GM12878 (cell line): Measurements from ENCODE around the gene TIMD4. TPM values are rescaled to one million over a fixed set of nuclear protein-coding genes. Genes with fewer than 3 reads are reported as not detected.

Experiments used
- ATAC-seq: fragments of 200-7000 bp; cut with Tn5 transposase; 3 replicates; pipeline ENCODE4 v1.9.1; 2020; ENCODE audit warnings: mild to moderate bottlenecking, moderate library complexity
- BruUV-seq: library from RNA; stranded (reverse); fragments of 400-500 nt; replicated peaks from 2 replicates; lab custom pipeline; 2021; lab: Mats Ljungman, UMichigan
- CTCF ChIA-PET: fragments of 300-600 bp; sonication (Branson Sonifier 250); formaldehyde crosslinking; extraction: SDS; loops from one replicate; lab custom pipeline; 2021; ENCODE audit warnings: inconsistent platforms; lab: Yijun Ruan, JAX
- POLR2A ChIA-PET: fragments of 350-600 bp; formaldehyde crosslinking; extraction: SDS; loops from one replicate; lab custom pipeline; 2021; ENCODE audit warnings: inconsistent platforms; lab: Charles Lee
- RAD21 ChIA-PET: fragments of 300-600 bp; sonication (Branson Sonifier 250); formaldehyde crosslinking; loops from one replicate; lab custom pipeline; 2023; ENCODE audit warnings: antibody characterized with exemption; ENCODE audit not compliant: unreplicated experiment; lab: Charles Lee
- SMC1A ChIA-PET: fragments of 300-600 bp; sonication (Branson Sonifier 250); formaldehyde crosslinking; loops from one replicate; lab custom pipeline; 2023; ENCODE audit not compliant: unreplicated experiment, uncharacterized antibody; lab: Charles Lee
- DNase-seq: peaks from one replicate; pipeline ENCODE4 v3.0.0-alpha.2; 2011; ENCODE audit warnings: low read depth, low spot score
- FAIRE-seq: peaks from 3 replicates; lab custom pipeline; 2011; peaks lifted over from hg19 to GRCh38; lab: Jason Lieb, UNC
- H2AFZ ChIP-seq: 2 replicates; pipeline ENCODE4 v1.6.0; 2011; ENCODE audit warnings: low read depth, low read length, control low read depth; ENCODE audit not compliant: control insufficient read depth
- H3K27ac ChIP-seq: 2 replicates; pipeline ENCODE4 v1.5.1; 2011; ENCODE audit warnings: control low read depth; ENCODE audit not compliant: control insufficient read depth, insufficient read depth
- H3K27me3 ChIP-seq, 2 experiments: replicated peaks in 1 of 2; 2 replicates each; pipeline versions ENCODE4 v1.6.0 to v1.6.1; 2011; ENCODE audit warnings: low read length in 1 of 2; ENCODE audit not compliant: control insufficient read depth in 2 of 2, insufficient read depth in 2 of 2
- H3K36me3 ChIP-seq, 2 experiments: 2 replicates each; pipeline ENCODE4 v1.5.1; 2011; ENCODE audit warnings: low read length in 1 of 2; ENCODE audit not compliant: control insufficient read depth in 2 of 2, insufficient read depth in 2 of 2
- H3K4me1 ChIP-seq: 2 replicates; pipeline ENCODE4 v1.6.1; 2011; ENCODE audit warnings: mild to moderate bottlenecking, low read length, moderate library complexity, mixed read lengths; ENCODE audit not compliant: control insufficient read depth, insufficient read depth
- H3K4me2 ChIP-seq: 2 replicates; pipeline ENCODE4 v1.6.0; 2011; ENCODE audit warnings: control low read depth; ENCODE audit not compliant: control insufficient read depth, insufficient read depth
- H3K4me3 ChIP-seq: fragments of 200-600 bp; sonication (generic); 2 replicates; pipeline ENCODE4 v1.5.1; 2016
- H3K79me2 ChIP-seq: 2 replicates; pipeline ENCODE4 v1.6.0; 2011; ENCODE audit warnings: low read length; ENCODE audit not compliant: control insufficient read depth, insufficient read depth
- H3K9ac ChIP-seq: 2 replicates; pipeline ENCODE4 v1.8.0; 2011; ENCODE audit warnings: low read length, control low read depth, mixed read lengths; ENCODE audit not compliant: control insufficient read depth, insufficient read depth
- H3K9me3 ChIP-seq: replicated peaks from 3 replicates; pipeline ENCODE4 v1.5.1; 2011; ENCODE audit warnings: mild to moderate bottlenecking, low read length; ENCODE audit not compliant: control insufficient read depth, insufficient read depth
- H4K20me1 ChIP-seq: 2 replicates; pipeline ENCODE4 v1.6.0; 2011; ENCODE audit not compliant: control insufficient read depth, insufficient read depth
- ASH2L ChIP-seq: fragments of 300-600, 200-600 bp; sonication (generic); IDR thresholded peaks from 2 replicates; pipeline ENCODE4 v1.6.1; 2017; ENCODE audit warnings: low read depth, mild to moderate bottlenecking, borderline replicate concordance
- ATF7 ChIP-seq: fragments of 450-650 bp; IDR thresholded peaks from 2 replicates; pipeline ENCODE4 v1.6.1; 2016; ENCODE audit warnings: low read depth, mild to moderate bottlenecking
- BHLHE40 ChIP-seq, 2 experiments: fragments of 450-650 bp in 1 of 2; IDR thresholded peaks; 2 replicates each; pipeline ENCODE4 v1.6.1; 2011 to 2017; ENCODE audit warnings: low read depth in 2 of 2, borderline replicate concordance in 1 of 2, improper control_type of control experiment in 1 of 2, low read length in 1 of 2, mild to moderate bottlenecking in 1 of 2
- CEBPZ ChIP-seq: fragments of 150-350 bp; IDR thresholded peaks from 2 replicates; pipeline ENCODE4 v1.6.1; 2016; ENCODE audit warnings: low read depth, low read length
- EP300 ChIP-seq, 2 experiments: fragments of 150-350 bp in 1 of 2; IDR thresholded peaks; 2 replicates each; pipeline ENCODE4 v1.6.1; 2011 to 2012; ENCODE audit warnings: low read depth in 2 of 2, low read length in 2 of 2, borderline replicate concordance in 1 of 2, improper control_type of control experiment in 1 of 2, inconsistent platforms in 1 of 2; ENCODE audit not compliant: control insufficient read depth in 1 of 2
- LARP7 ChIP-seq: fragments of 450-650 bp; IDR thresholded peaks from 2 replicates; pipeline ENCODE4 v1.6.1; 2017; ENCODE audit warnings: mild to moderate bottlenecking
- MEF2A ChIP-seq: IDR thresholded peaks from 2 replicates; pipeline ENCODE4 v1.6.1; 2011; ENCODE audit warnings: low read depth, mild to moderate bottlenecking, low read length, moderate library complexity; ENCODE audit not compliant: insufficient read depth
- MTA2 ChIP-seq: fragments of 450-650 bp; IDR thresholded peaks from 2 replicates; pipeline ENCODE4 v1.6.1; 2016; ENCODE audit warnings: low read depth, mild to moderate bottlenecking, moderate library complexity
- NR2F1 ChIP-seq: fragments of 450-650 bp; conservative IDR thresholded peaks from 2 replicates; pipeline ENCODE4 v1.6.1; 2017; ENCODE audit warnings: mild to moderate bottlenecking
- PBX3 ChIP-seq: IDR thresholded peaks from 2 replicates; pipeline ENCODE4 v1.6.1; 2011; ENCODE audit warnings: mild to moderate bottlenecking, low read depth, low read length, moderate library complexity; ENCODE audit not compliant: insufficient replicate concordance
- POLR2A ChIP-seq: IDR thresholded peaks from 2 replicates; pipeline ENCODE4 v1.6.1; 2011; ENCODE audit warnings: low read depth, mild to moderate bottlenecking, low read length
- RCOR1 ChIP-seq: conservative IDR thresholded peaks from 2 replicates; pipeline ENCODE4 v1.6.1; 2012; ENCODE audit warnings: low read depth, low read length, improper control_type of control experiment
- RUNX3 ChIP-seq: IDR thresholded peaks from 2 replicates; pipeline ENCODE4 v1.6.1; 2012; ENCODE audit warnings: low read length, inconsistent platforms
- SMAD1 ChIP-seq: fragments of 450-650 bp; IDR thresholded peaks from 2 replicates; pipeline ENCODE4 v1.6.1; 2018; ENCODE audit warnings: mild to moderate bottlenecking, low read depth; ENCODE audit not compliant: partially characterized antibody
- SREBF2 ChIP-seq: IDR thresholded peaks from 2 replicates; pipeline ENCODE4 v1.6.1; 2012; ENCODE audit warnings: mild to moderate bottlenecking, low read length
- ZBTB11 ChIP-seq: fragments of 450-650 bp; formaldehyde crosslinking; IDR thresholded peaks from 2 replicates; pipeline ENCODE4 v1.5.0; 2022; ENCODE audit warnings: mild to moderate bottlenecking, missing genetic modification characterization
- ZNF274 ChIP-seq: IDR thresholded peaks from one replicate; pipeline ENCODE4 v1.8.0; 2011; ENCODE audit not compliant: insufficient read length, insufficient read depth
- WGBS: methylation state at CpG from one replicate; pipeline ENCODE4 v1.1.6; 2016; ENCODE audit warnings: low lambda C conversion rate; ENCODE audit not compliant: insufficient replicate concordance, insufficient coverage; ENCODE audit errors: missing lambda C conversion rate; 5-methylcytosine and 5-hydroxymethylcytosine counted together
- in situ Hi-C: fragments of 300-500 bp; cut with MboI; formaldehyde crosslinking; loops from 9 replicates; pipeline ENCODE4 v1.14.3; 2018; ENCODE audit warnings: mixed read lengths
- intact Hi-C: fragments of 100-400 bp; cut with micrococcal nuclease; formaldehyde crosslinking; loops from one replicate; pipeline ENCODE4 v1.14.2; 2022; ENCODE audit not compliant: unreplicated experiment
- polyA plus RNA-seq, 11 experiments: library from polyadenylated mRNA; depleted of rRNA in 4 of 11; unstranded in 6 of 11; stranded (reverse) in 5 of 11; fragments of >200 nt; fragmentation: Nextera tagmentation in 4 of 11; fragmentation: Illumina TruSeq in 1 of 11; extraction: Ambion mirVana in 4 of 11; extraction: Trizol in 1 of 11; gene quantifications; 1 replicate in 1 of 11; 2 replicates in 10 of 11; pipeline versions ENCODE4 v1.2.1 to v1.2.3, GENCODE V29; 2011 to 2016; ENCODE audit warnings: inconsistent platforms in 2 of 11, missing spikeins in 2 of 11, low read depth in 1 of 11
- total RNA-seq, 4 experiments: library from RNA; depleted of rRNA in 3 of 4; stranded (reverse); fragments of >200 nt in 3 of 4; fragmentation: Illumina TruSeq in 1 of 4; extraction: Trizol in 1 of 4; gene quantifications; 2 replicates each; pipeline versions ENCODE4 v1.2.1 to v1.2.3, GENCODE V29; 2013 to 2021

The TIMD4 gene
- total and polyA plus RNA-seq, 10 of the 15 experiments (the other 5 are each of a cell fraction or from before 2014, with no cell fraction given): 1.3 to 15.4 (median 5.3) TPM

GRCh38 chr5:156942064-156942463 is 21.0 kb downstream of the TIMD4 start:
- intact Hi-C loops (no loop called here), in situ Hi-C loops (no loop called here)
- Histone ChIP-seq H2AFZ (peak overlapping the region; percentile 68), H3K27ac (peak overlapping the region; percentile 52), H3K4me2 (peak overlapping the region; percentile 51), H3K79me2 (no peaks in the 10 kb centered on the region), H3K27me3 (no peaks in the 10 kb centered on the region), H4K20me1 (no peaks in the 10 kb centered on the region), H3K36me3 (no peaks in the 10 kb centered on the region), H3K9me3 (no peaks in the 10 kb centered on the region; the same call in 2 of the 3 replicates), H3K9ac (peak overlapping the region; percentile 6; the same call in 1 of the 2 replicates), H3K4me1 (peaks cover 17% of the 10 kb centered on the region), H3K4me3 (peak overlapping the region; percentile 8; the same call in 1 of the 2 replicates)
- 0% methylated on average over 2 of the region's 2 CpGs for WGBS
- SMC1A ChIA-PET: interaction anchor here (0.7 to 2.4 kb wide), 17 partner anchors 11 to 331 kb away, joined by 3 to 13 read pairs (median 4); no protein-coding TSS in a partner anchor
- POLR2A ChIA-PET: interaction anchor here (1.2 to 1.6 kb wide), 2 partner anchors 9 to 21 kb away, joined by 4 to 5 read pairs; no protein-coding TSS in a partner anchor
- DNase-seq: no peak
- BruUV-seq: no TSS peak
- CTCF ChIA-PET: interaction anchor here (0.6 to 2.7 kb wide), 7 partner anchors 9 to 190 kb away, joined by 3 to 12 read pairs (median 3); no protein-coding TSS in a partner anchor
- FAIRE-seq: peak; percentile 7
- peak; percentile 95 for ATAC-seq
- RAD21 ChIA-PET: interaction anchor here (0.7 to 1.5 kb wide), 8 partner anchors 9 to 190 kb away, joined by 3 to 6 read pairs (median 4); no protein-coding TSS in a partner anchor
- 0 out of 2 replicates have a peak, but pooled peaks have one; percentile 32 for TF ChIP-seq RUNX3
- no peak for TF ChIP-seq RCOR1
- TF ChIP-seq SREBF2: no peak
- no peak; a peak in 1 of 4 replicates for TF ChIP-seq BHLHE40 (IDR thresholded peaks at IDR 0.05; ENCODE audit: borderline replicate concordance in 1 of 2, low read depth in 2 of 2, low read length in 1 of 2)
- no peak for TF ChIP-seq LARP7
- TF ChIP-seq SMAD1: no peak
- TF ChIP-seq MTA2: no peak
- TF ChIP-seq NR2F1: peak; percentile 34; the same call in 1 of the 2 replicates
- TF ChIP-seq EP300 (IDR thresholded peaks at IDR 0.05; ENCODE audit: borderline replicate concordance in 1 of 2, control insufficient read depth in 1 of 2, low read depth in 2 of 2, low read length in 2 of 2): no peak
- no peak for TF ChIP-seq CEBPZ
- TF ChIP-seq PBX3: no peak
- no peak for TF ChIP-seq ZNF274
- TF ChIP-seq ATF7: peak; percentile 19; the same call in 1 of the 2 replicates
- no peak for TF ChIP-seq MEF2A
- TF ChIP-seq ZBTB11 (CRISPR knock-in tag): no peak
- no peak for TF ChIP-seq POLR2A
- no peak for TF ChIP-seq ASH2L
